KG1 (cell line): ENCODE data around the gene SCTR.

Experiments
- DNase-seq: peaks from one replicate; lab custom pipeline; 2025; lab: John Stamatoyannopoulos, UW

Gene SCTR

DNA sequence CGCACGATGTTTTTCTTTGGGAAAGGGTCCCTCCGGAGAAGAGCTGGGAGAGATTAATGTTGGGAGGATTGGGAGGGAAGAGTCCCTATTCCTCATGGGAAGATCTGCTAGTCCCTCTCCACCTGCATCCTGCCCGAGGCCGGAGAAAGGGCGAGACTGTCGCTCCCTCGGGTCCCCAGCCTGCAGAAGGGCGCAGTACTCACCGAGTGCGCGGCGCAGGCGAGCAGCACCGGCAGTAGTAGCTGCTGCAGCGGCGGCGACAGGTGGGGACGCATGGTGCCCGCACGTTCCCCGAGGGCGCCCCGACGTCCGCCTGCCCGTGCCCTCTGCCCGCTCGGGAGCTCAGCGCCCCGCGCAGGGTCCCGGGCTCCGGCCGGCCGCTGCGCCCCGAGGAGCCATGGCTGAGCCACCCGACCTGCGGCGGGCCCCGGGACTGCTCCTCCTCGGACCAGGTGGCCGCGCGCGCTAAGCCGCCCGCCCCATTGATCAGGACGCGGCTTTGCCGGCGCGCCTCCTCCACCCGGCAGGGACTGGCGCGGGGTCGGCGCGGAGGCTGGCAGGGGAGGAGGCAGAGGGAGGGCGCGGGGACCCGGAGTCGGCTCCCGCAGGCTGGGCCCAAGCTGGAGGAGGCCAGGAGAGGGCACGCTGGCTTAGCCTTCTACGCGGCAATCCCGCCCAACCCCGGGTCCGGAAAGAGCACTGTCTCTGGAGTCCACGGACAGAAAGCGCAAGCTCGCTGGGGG is at the start of gene SCTR:
SCTR (minus strand) TSS at position 532 of the 743 bp plus-strand sequence; CDS start at position 275, 257 bp downstream.
- no peak for DNase-seq

DNA sequence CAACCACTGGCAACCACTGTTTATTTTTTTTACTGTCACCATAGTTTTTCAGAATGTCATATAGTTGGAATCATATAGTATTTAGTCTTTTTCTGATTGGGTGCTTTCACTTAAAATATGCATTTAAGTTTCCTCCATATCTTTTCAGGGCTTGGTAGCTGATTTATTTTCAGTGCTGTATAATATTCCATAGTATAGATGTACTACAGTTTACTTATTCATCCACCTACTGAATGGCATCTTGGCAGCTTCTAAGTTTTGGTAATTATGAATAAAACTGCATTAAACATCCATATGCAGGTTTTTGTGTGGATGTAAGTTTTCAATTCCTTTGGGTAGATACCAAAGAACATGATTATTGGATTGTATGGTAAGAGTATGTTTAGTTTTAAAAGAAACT is 43.0 kb upstream of the SCTR start:
- no peak for DNase-seq

DNA sequence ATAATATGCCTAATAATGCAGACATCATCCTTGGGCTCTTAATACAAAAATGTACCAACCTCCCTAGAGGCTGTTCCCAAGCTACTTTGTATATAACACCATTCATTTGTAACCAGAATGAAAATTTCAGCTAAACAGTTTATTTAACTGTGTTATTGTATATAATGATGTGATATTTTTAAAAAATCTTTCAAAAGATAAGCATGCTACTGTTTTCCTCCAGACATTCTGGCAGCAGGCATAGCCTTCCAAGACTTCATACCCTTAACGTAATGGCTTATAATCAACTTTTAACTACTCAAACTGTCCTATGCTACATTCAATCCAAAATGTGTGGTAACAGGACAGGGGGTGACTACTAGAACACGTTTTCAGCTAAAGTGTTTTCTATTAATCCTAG is 41.2 kb upstream of the SCTR start:
- no peak for DNase-seq

DNA sequence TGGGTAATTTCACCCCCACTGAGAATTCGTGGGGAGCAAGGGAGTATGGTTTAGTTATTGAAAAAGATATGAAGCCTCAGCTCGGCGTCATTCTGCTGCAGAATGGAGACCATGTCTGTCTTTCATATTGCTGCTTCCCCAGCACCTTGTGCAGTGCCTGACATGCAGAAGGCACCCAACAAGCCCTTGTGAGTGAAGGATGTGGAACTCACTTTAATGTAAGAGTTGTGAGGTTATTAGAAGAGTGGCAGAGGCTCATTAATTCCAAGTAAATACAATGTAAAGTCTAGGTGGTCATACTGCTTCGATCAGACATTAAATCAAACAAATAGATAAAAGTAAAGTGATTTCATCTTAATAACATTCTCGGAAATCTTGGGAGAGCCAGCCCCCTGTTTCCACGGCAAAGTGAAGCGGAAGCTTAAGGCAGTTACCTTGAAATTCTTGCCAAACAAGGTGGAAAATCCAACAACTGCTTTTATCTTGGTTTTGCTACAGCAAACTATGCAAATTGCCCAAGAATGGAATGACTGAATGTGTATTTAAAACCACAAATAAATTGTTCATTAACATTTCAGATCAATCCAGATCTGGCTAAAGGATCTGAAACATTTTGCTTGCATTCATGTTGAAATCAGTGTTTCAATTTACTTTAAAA is 29.5 kb upstream of the SCTR start:
- DNase-seq, result no peak

DNA sequence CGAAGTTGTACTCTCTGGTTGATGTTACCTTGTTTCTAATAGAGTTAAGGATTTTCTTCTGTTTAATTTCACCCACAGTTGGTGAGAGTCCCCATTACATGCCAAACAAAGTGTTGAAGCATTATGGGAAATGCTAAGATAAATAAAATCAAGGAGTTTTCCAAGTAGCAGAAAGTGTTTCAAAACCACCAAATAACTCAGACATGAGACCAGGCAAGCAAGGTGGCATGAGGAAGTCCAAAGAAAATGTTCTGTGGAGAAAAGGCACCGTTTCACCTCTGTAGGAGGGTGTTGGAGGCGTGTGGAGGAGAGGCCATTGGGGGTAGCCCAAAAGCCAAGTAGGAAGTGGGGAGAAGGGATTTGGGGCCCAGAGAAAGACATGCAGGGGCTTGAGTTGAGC is 28.6 kb upstream of the SCTR start:
- DNase-seq, result no peak

DNA sequence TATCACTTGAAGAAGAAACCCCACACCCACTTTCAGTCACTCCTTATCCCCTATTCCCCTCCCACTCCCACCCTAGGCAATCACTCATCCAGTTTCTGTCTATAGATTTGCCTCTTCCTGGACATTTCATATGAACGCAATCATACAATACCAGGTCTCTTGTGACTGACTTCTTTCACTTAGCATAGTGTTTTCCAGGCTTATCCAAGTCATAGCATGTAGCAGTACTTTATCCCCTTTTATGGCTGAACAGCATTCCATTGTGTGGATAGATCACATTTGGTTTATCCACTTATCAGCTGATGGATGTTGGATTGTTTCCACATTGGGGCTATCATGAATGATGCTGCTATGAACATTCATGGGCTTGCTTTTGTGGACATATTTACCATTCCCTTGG is 26.6 kb upstream of the SCTR start:
- no peak for DNase-seq

DNA sequence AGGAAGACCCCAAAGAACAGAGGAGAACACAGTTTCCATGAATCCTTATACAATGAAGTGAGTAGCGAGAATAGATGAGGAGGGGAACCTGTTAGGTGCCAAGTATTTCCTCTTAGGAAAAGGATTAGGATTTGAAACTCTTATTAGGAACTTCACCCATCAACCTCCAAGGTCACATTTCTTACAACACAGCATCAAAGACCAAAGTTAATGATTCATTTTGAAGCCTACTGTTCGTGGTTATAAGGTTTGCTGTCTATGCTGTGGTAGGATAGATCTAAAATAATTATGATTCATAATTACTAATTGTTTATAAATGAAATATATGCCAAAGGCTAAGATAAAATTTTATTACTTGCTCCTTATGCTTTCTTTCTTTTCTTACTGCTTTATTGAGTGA is 26.1 kb upstream of the SCTR start:
- no peak for DNase-seq

DNA sequence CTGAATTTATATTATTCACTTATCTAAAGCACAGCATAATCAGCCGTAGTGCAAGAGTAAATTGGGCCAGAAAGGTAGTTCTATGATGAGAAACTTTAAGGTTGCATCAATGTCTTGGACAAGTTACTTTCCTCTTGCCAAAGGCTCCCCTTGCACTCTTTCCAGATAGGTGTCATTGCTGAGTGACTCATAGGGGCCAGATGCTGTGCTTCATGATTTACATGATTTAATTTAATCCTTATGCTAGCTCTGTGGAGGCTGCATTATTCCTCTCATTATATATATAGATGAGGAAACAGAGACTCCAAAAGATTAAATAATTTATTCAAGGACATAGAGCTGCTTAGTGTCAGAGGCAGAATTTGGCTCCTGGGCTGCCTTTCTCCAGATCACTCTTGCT is 25.0 kb upstream of the SCTR start:
- DNase-seq, result no peak

DNA sequence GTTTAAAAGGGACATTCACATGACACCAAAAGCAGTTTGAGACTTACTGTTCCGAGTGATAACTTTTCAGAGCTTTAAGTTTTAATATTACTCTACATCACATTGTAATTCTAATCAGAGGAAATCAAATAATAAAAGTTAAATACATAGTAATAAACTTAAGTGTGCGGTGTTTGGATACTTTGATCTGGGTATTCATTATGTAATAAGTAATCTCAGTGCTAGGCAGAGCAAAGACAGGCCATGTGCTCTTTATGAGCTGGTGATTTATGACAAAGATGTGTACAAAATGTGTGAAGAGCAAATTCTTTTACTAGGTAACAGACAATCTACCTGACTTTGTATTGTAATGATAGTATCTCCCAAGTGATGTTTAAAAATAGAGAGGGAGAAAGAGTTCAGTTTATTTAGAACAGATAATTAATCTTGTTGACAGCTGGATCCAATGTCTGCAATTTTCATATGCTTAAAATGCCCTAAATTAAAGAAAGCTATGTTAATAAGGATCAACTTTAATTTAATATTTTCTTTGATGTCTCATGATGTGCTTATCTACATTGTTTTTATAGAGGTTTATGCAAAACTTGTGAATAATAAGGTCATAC is 24.3 kb upstream of the SCTR start:
- DNase-seq, result no peak

DNA sequence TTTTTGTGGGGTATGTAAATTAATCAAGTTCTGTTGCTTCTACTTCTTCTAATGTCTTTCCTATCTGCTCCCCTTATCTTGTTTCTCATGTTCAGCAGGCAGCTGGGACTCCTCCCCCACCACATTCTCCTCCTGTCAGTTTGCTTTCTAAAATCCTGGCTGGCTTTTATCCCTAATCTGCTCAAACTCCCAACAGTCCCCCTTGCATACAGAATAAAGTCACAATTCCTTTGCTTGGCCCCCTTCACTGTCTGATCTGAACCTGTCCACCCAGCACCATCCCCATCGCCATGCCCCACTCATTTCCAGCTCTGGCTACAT is 22.1 kb upstream of the SCTR start:
- DNase-seq, result no peak

DNA sequence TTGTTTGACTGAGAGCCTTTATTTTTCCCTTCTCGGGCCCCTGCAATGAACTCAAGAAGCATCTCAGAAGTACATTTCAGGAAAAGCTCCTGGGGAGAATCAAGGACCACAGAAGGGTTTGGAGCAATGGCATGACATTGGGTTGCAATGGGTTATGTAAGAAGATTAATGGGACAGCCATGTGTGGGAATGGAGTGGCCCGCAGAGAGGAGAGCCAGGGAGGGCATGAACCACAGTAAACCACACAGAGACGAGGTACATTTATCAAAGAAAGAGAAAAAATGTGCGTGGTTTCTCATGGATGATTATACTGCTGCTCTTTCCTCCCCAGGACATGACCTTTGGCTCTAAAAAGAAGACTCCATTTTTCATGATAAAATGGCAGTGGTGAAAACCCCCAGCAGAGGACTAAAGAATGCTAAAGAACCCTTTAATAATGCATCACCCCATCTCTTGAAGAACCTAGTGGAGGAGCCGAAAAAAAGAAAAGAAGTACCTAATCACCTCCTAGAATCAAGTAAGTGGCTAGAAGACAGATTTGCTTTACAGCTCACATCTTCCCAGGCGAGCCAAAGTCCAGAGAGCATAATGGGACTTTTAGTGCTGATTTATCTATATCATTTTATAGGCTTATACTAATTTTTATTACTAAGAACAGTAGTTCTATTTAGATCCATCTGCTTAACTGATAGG is 21.6 kb upstream of the SCTR start:
- no peak for DNase-seq

DNA sequence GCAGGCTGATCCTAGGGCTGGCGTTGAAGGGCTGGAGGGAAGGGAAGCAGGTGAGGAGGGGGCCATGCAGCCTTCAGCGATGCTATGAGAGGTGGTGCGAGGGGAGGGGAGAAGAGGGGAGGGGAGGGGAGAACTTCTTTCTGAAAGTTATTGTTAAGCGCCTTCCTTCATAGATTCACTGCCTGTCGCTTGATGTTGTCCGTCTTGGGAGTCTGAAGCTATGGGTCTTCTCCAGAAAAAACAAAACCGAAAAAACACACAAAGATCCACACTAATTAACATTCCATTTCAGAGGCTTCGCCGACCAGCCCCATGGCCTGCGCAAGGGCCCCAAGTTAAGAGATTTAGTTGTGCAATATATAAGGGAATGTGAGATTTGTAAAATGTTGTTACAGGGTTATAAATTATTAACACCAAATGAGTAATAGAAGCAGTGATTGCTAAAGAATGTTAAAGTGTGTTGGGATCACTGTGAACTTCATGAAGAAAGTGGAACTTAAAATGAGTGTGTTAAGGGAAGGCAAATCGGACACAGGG is 20.7 kb upstream of the SCTR start:
- no peak for DNase-seq

DNA sequence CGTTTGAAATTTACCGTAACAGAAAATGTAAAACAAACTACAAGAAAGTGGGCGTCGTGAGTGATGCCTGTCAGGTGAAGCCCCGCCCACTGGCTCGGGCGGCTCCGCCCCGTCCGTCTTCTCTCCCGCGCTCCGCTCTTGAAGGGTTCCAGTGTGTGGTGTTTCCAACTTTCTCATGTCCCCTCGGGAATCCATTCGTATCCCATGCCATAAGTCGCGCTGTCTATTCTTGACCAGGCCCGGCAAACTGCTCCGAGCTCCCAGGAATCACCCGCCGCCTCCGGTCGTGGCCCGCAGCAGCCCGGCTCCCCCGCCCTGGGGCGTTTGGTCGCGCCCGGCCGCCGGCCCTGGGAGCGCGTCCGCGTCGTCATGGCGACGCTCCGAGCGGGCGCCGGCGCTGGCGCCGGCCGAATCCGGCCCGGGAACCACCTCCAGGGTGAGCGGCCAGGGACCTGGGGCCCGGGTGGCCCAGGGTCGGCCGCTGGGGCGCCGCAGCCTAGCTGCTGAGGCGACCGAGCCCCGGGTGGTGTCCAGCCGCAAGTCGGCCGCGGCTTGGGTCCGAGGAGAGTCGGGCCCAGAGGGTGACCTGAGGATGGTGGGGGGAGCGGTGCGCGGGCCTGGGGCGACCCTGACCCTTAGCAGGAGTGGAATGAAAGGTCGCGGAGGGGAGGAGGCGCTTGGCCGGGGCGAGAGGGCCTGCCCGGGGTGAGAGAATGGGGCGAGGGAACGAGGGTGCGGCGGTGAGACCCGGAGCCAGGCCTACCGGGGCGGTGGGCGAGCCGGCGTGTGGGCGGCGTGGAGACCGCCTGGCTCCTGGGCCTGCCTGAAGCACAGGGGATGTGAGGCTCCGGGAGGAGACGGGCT is 20.0 kb upstream of the SCTR start, which contains the start of gene CFAP221:
CFAP221 (plus strand) TSS at position 375 of the 864 bp plus-strand sequence. CDS start 1,683 bp downstream, outside the sequence.
- no peak for DNase-seq

DNA sequence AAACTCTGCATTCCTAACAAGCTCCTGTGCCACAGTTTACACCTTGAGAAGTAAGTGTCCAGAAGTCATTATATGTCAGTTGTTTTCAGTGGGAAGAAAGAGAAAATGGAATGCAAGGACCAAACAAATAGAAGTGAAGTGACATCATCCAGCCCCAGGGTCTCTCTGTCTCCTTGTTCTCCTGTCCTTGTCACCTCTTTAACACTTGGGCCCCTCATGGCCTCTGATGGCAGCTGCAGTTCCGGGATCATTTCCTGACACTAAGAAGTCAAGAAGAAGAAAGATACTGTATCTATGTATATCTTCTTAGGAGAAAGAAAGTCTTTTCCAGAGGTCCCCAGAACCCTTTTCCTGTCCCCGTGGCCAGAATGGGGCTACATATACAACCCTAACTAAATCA is 17.2 kb upstream of the SCTR start:
- DNase-seq, result no peak

DNA sequence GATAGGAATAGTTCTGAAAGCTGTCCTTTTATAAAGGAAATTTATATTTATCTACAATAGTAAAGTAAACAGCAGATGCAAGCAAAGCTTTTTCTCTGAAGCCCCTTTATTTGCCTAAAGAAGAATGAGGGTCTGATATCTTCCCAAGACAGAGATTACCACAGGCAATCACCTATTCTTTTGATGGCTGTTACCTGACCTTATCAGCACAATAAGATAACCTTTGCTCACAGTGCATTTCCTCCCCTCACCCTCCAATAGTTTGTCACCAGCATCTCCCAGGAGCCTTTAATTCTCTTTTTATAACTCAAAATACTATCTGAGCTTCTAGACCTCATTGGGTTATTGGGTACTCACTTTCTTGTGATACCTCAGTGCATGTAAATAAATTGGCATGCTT is 13.5 kb upstream of the SCTR start:
- DNase-seq, result no peak

DNA sequence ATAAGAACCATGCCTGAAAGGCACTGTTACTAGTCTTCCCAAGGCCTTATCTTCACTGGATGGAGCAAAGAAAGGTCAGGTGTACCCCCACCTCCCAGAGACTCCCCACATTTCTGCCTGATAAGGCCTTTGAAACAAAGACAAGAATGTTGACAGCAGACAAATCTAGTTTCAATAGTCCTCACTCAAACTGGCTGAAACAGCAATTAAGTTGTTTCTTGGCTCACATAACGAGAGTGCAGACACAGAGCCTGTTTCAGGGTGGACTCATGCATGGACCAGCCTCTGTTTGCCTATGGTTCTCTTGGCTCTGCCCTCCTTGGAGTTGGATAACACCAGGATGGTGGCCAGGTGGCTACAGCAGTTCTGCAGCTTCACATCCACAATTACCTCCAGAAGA is 12.4 kb upstream of the SCTR start:
- DNase-seq, result no peak

DNA sequence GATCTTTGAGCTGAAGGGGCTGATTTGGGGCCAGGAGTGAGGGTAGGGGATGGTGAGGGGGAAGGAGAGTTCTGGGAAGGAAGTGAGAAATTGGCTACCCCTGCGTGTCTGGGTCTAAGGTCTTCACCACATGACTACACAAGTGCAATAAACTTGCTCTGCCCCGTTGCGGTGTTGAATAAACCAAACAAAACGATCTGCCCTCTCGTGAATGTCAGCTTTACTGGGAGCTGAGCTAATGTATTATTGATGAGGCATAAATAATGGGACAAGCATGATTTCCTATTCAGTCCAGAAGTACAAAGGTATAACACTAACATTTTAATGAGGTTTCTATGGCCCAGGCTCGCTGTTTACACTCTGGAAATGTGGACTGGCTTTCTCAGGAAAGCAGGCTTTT is 11.9 kb upstream of the SCTR start:
- DNase-seq, result no peak

DNA sequence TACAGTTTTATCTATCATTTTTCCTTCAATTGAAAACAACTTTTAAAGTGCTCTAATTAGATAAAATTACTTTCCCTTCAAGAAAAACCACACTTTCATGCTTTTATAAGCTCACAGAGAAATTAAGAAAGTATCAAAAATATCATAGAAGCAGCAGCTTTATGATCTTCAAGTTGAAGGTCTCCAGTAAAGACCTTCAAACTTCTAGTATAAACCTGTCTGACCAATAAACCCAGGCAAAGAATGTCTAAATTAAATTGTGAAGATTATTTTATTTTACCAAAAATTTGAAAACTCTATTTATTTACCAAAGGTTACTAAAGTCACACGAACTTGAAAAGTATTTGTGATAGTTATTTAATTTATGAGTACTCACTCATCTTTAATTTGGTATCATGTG is 9.3 kb upstream of the SCTR start:
- DNase-seq, result no peak

DNA sequence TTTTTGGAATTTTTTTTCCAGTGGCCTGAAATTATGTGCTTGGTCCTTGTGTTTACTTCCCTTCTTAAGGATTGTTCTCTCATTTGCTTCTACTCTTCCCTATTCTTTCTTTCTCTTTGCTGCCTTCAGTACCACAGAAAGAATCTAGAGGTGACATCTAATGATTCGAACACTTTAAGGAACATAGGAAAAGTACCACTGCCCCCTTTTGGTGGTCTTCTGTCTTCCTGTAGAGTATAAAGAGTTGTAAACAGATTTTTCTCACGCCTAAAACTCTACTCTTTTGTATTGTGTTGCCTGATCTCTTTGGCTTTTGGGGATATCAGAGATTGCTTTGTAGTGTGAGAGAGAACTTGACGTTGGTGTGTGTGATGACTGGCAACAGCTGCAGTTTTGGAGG is 7.0 kb upstream of the SCTR start:
- DNase-seq, result no peak

DNA sequence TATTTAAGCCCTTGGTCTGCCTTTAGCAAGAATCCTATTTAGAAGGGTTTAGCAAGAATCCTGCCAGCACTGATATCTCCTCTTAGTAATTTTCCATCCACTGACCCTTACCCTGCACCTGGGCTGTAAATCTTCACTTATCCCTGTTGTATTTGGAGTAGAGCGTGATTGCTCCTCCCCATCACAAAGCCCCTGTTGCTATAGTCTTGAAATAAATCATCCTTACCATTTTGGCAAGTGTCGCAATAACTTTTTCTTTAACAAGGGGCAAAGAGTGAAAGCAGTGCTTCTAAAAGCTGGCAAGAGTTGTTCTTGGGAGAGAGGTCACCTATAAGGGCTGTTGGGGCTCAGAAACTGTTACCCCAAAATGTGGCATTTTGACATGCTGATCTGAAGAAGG is 3.7 kb upstream of the SCTR start:
- DNase-seq, result no peak

DNA sequence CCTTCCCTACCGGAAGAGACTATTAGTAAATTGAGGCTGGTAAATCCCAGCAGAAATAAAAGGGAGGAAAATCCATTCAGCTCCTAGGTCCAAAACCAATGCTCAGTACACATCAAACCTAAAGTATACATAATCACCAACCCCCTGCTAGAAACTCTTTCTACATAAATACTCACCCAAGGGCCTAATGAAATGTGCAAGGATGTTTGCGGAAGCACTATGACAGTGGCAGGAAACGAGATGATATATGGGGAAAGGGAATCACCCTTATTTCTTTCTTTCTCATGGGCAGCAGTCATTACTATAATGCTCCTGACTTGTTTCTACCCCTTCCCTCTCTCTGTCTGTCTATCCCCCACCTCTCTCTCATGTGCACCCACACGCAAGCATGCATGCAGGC is 1.3 kb upstream of the SCTR start:
- peak; percentile 33 for DNase-seq
